ENCODE data around the gene C14orf93.
"Not testable (repeated sequence)": the region's sequence is repeated elsewhere in the genome, so short reads cannot be mapped to it uniquely, and the experiment has no call there.

The C14orf93 gene

GRCh38 chr14:22973217-22974032 lies 36.5 kb downstream of the C14orf93 start:
- no peak for DNase-seq (ENCODE audit: low read depth)

DNA sequence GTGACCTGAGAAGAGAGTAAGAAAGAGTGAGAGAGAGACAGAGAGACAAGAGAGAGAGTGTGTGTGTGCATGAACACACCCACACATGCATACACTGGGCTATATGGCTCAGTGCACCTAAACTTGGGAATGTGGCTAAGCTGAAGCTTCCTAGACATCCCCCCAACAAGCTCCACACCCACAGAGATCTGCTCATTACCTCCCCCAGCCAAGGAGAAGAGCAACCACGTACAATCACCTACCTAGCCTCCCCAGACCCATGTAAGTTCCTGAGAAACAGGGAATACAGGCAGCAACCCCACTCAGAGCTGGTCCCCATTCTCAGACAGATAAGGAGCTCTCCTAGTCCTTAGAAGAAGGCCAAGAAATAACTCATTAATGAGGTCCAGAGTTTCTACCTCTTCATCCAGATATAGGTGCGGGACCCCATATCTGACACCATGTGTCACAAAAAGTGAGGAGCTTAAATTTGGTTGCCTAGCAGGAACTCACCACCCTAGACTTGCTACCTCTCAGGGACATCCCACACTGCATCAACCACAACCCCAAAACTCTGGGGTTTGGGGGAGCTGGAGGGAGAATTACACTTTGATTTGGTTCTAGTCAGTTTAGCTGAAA lies 37.5 kb downstream of the C14orf93 start:
- DNase-seq (ENCODE audit: low read depth), result no peak

GRCh38 chr14:22971152-22971551 lies 38.8 kb downstream of the C14orf93 start:
- DNase-seq (ENCODE audit: low read depth), result no peak

- no peak for DNase-seq (ENCODE audit: low read depth)
These were observed 43.1 kb downstream of the C14orf93 start for GRCh38 chr14:22966783-22967269.

- DNase-seq (ENCODE audit: low read depth), result not testable (repeated sequence)
These were observed 43.8 kb downstream of the C14orf93 start for GRCh38 chr14:22965916-22966782.

DNA sequence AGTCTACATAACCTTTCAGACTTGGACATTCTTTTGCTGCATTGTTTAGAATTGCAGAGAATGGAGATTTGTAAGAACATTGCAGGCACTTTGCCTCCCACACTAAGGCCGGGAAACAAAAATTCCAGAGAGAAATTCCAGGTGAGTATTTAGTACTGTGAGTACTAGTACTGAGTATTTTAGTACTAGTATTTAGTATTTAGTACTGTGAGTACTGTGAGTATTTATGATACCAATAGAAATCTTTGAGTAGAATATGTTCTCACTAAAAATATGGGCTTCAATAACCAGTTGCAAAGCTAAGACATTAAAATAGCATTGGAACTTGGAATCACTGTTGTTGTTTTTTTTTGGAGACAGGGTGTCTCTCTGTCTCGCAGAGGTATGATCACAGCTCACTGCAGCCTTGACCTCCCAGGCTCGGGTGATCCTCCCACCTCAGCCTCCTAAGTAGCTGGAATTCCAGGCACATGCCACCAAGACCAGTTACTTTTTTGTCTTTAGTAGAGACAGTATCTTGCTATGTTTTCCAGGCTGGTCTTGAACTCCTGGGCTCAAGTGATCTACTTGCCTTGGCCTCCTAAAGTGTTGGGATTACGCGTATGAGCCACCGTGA lies 47.8 kb downstream of the C14orf93 start:
- DNase-seq (ENCODE audit: low read depth), result no peak

- DNase-seq (ENCODE audit: low read depth), result no peak
These were observed 54.0 kb downstream of the C14orf93 start for GRCh38 chr14:22955702-22956569.

- no peak for DNase-seq (ENCODE audit: low read depth)
These were observed 57.5 kb downstream of the C14orf93 start for GRCh38 chr14:22952418-22952817.

DNA sequence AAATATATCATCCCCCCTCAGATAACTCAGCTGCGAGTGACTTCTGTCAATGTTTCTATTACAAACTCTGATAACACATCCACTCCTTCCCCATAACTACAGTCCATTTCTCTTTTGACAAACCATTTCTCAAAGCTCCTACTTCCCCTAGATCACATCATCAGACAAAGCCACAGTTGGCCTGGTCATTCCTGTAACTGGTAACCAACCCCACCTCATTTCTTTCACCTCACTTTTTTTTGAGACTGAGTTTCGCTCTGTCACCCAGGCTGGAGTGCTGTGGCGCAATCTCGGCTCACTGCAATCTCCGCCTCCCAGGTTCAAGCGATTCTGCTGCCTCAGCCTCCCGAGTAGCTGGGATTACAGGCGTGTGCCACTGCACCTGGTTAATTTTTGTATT lies 58.1 kb downstream of the C14orf93 start:
- not testable (repeated sequence) for DNase-seq (ENCODE audit: low read depth)

GRCh38 chr14:22945642-22946041 lies 64.3 kb downstream of the C14orf93 start:
- no peak for DNase-seq (ENCODE audit: low read depth)

- DNase-seq (ENCODE audit: low read depth), result peak; percentile 24
These were observed 70.3 kb downstream of the C14orf93 start for GRCh38 chr14:22939684-22940083.
